Right renal cortex interstitium (tissue), 3 donors: ENCODE results near the gene FCN1. TPM values are rescaled to one million over a fixed set of nuclear protein-coding genes. Genes with fewer than 3 reads are reported as not detected.

Experiments used
- DNase-seq, 3 donors: peaks; one replicate each; pipeline ENCODE4 v3.0.0-alpha.2; 2013; ENCODE audit warnings: low read depth in 3 of 3, low spot score in 2 of 3
- polyA plus RNA-seq, 3 donors: library from polyadenylated mRNA; unstranded; fragments of 120-200 nt; gene quantifications; one replicate each; pipeline ENCODE4 v1.2.1, GENCODE V29; 2013; ENCODE audit not compliant: insufficient read length in 3 of 3

Gene FCN1
- polyA plus RNA-seq, 3 donors = 2.6 to 3.2 (median 2.8) TPM

- no peak for DNase-seq
These were observed 934 bp upstream of the FCN1 start for GRCh38 chr9:134918646-134919045.

- no peak for DNase-seq
These were observed 1.5 kb downstream of the FCN1 start for GRCh38 chr9:134916161-134916665.

- DNase-seq = no peak
These were observed 2.4 kb downstream of the FCN1 start for GRCh38 chr9:134915046-134915985.

- DNase-seq = no peak
These were observed 3.2 kb downstream of the FCN1 start for GRCh38 chr9:134914501-134914834.

GRCh38 chr9:134913713-134914500, 3.8 kb downstream of the FCN1 start:
- DNase-seq = no peak

GRCh38 chr9:134913041-134913712, 4.5 kb downstream of the FCN1 start:
- DNase-seq = no peak

- no peak for DNase-seq
These were observed 5.4 kb downstream of the FCN1 start for GRCh38 chr9:134912126-134912840.

- DNase-seq = no peak
These were observed 7.9 kb downstream of the FCN1 start for GRCh38 chr9:134909511-134910481.

GRCh38 chr9:134908524-134909309, 9.0 kb downstream of the FCN1 start:
- no peak for DNase-seq

- DNase-seq = no peak
These were observed 14.8 kb downstream of the FCN1 start for GRCh38 chr9:134902936-134903335.

GRCh38 chr9:134899818-134900217, 17.9 kb downstream of the FCN1 start:
- no peak for DNase-seq

- DNase-seq = no peak
These were observed 18.5 kb downstream of the FCN1 start for GRCh38 chr9:134899168-134899567.

- DNase-seq = no peak
These were observed 19.4 kb downstream of the FCN1 start for GRCh38 chr9:134898319-134898718.

GRCh38 chr9:134897584-134898170, 20.0 kb downstream of the FCN1 start:
- no peak for DNase-seq

GRCh38 chr9:134896834-134897583, 20.7 kb downstream of the FCN1 start:
- no peak for DNase-seq

- DNase-seq = no peak
These were observed 21.5 kb downstream of the FCN1 start for GRCh38 chr9:134895908-134896833.
